IPS-11a (cell line): ENCODE data around the gene ZC3H4.
"Not testable (repeated sequence)": the region's sequence is repeated elsewhere in the genome, so short reads cannot be mapped to it uniquely, and the experiment has no call there.

Experiments
- H3K4me3 ChIP-seq: one replicate; pipeline ENCODE4 v1.5.1; 2013; ENCODE audit warnings: low read depth, low read length, control low read depth

Gene ZC3H4

GRCh38 chr19:47112997-47113849 lies at the start of gene ZC3H4:
ZC3H4 (minus strand) TSS chr19:47113776; CDS start chr19:47112584, 1,192 bp downstream.
- H3K4me3 ChIP-seq = peak within 1 kb of the TSS; percentile 86

GRCh38 chr19:47161876-47162489 lies 48.4 kb upstream of the ZC3H4 start:
- H3K4me3 ChIP-seq = no peak overlapping the region

GRCh38 chr19:47158879-47159503 lies 45.4 kb upstream of the ZC3H4 start:
- no peak overlapping the region for H3K4me3 ChIP-seq

- no peak overlapping the region for H3K4me3 ChIP-seq
Measured at GRCh38 chr19:47158367-47158791, 44.8 kb upstream of the ZC3H4 start.

GRCh38 chr19:47157431-47158321 lies 44.1 kb upstream of the ZC3H4 start:
- no peak overlapping the region for H3K4me3 ChIP-seq

- H3K4me3 ChIP-seq = no peak overlapping the region
Measured at GRCh38 chr19:47156861-47157430, 43.4 kb upstream of the ZC3H4 start.

- H3K4me3 ChIP-seq = no peak overlapping the region
Measured at GRCh38 chr19:47155148-47155547, 41.6 kb upstream of the ZC3H4 start.

- no peak overlapping the region for H3K4me3 ChIP-seq
Measured at GRCh38 chr19:47153266-47153665, 39.7 kb upstream of the ZC3H4 start.

- H3K4me3 ChIP-seq = no peak overlapping the region
Measured at GRCh38 chr19:47152632-47153031, 39.1 kb upstream of the ZC3H4 start.

GRCh38 chr19:47152205-47152604 lies 38.6 kb upstream of the ZC3H4 start:
- H3K4me3 ChIP-seq = no peak overlapping the region

GRCh38 chr19:47151627-47152026 lies 38.1 kb upstream of the ZC3H4 start:
- H3K4me3 ChIP-seq = no peak overlapping the region

- no peak overlapping the region for H3K4me3 ChIP-seq
Measured at GRCh38 chr19:47146920-47147319, 33.3 kb upstream of the ZC3H4 start.

GRCh38 chr19:47145639-47146486 lies 32.3 kb upstream of the ZC3H4 start:
- no peak overlapping the region for H3K4me3 ChIP-seq

- H3K4me3 ChIP-seq = no peak overlapping the region
Measured at GRCh38 chr19:47144630-47145029, 31.1 kb upstream of the ZC3H4 start.

- H3K4me3 ChIP-seq = no peak overlapping the region
Measured at GRCh38 chr19:47143322-47144073, 29.9 kb upstream of the ZC3H4 start.

- H3K4me3 ChIP-seq = no peak overlapping the region
Measured at GRCh38 chr19:47142779-47143178, 29.2 kb upstream of the ZC3H4 start.

GRCh38 chr19:47141695-47142094 lies 28.1 kb upstream of the ZC3H4 start:
- no peak overlapping the region for H3K4me3 ChIP-seq

- H3K4me3 ChIP-seq = not testable (repeated sequence)
Measured at GRCh38 chr19:47141252-47141651, 27.7 kb upstream of the ZC3H4 start.

- H3K4me3 ChIP-seq = no peak overlapping the region
Measured at GRCh38 chr19:47135156-47135555, 21.6 kb upstream of the ZC3H4 start.
